Activated CD8-positive, alpha-beta memory T cell treated with anti-CD3 and anti-CD28 coated beads, Interleukin-2, amount 50 U/mL, for 24 hours (primary cell): ENCODE results near the gene DTYMK.

Source experiments
- DNase-seq: peaks from one replicate; pipeline ENCODE4 v3.0.0-alpha.2; 2020; ENCODE audit errors: extremely low read depth

Gene DTYMK

GRCh38 chr2:241706537-241706936 is 19.9 kb upstream of the DTYMK start:
- DNase-seq, result no peak

- DNase-seq, result no peak
These were observed 16.5 kb upstream of the DTYMK start for GRCh38 chr2:241703032-241703604.

GRCh38 chr2:241702155-241703031 is 15.8 kb upstream of the DTYMK start:
- peak; percentile 70 for DNase-seq

- peak; percentile 90 for DNase-seq
These were observed 15.0 kb upstream of the DTYMK start, which contains the start of gene ING5 for GRCh38 chr2:241701399-241702154. Gene ING5 (plus strand): TSS chr2:241702039. CDS start chr2:241702066, 27 bp downstream.

- DNase-seq, result no peak
These were observed 14.5 kb upstream of the DTYMK start for GRCh38 chr2:241701149-241701398.

- no peak for DNase-seq
These were observed 9.0 kb upstream of the DTYMK start for GRCh38 chr2:241695651-241696050.

GRCh38 chr2:241692448-241692847 is 5.8 kb upstream of the DTYMK start:
- no peak for DNase-seq

GRCh38 chr2:241690202-241690717 is 3.6 kb upstream of the DTYMK start:
- DNase-seq, result no peak

GRCh38 chr2:241689306-241689705 is 2.7 kb upstream of the DTYMK start:
- DNase-seq, result no peak

GRCh38 chr2:241686324-241686649 is 328 bp downstream of the DTYMK start:
- no peak for DNase-seq

GRCh38 chr2:241680827-241681599 is 5.6 kb downstream of the DTYMK start:
- no peak for DNase-seq

- no peak for DNase-seq
These were observed 6.6 kb downstream of the DTYMK start for GRCh38 chr2:241680044-241680443.

GRCh38 chr2:241678784-241679540 is 7.7 kb downstream of the DTYMK start:
- DNase-seq, result no peak

- DNase-seq, result no peak
These were observed 8.3 kb downstream of the DTYMK start for GRCh38 chr2:241678307-241678706.

GRCh38 chr2:241677392-241677791 is 9.2 kb downstream of the DTYMK start:
- DNase-seq, result no peak

- DNase-seq, result no peak
These were observed 9.9 kb downstream of the DTYMK start for GRCh38 chr2:241676665-241677064.

GRCh38 chr2:241675885-241676284 is 10.7 kb downstream of the DTYMK start:
- DNase-seq, result no peak

GRCh38 chr2:241673797-241674725 is 12.6 kb downstream of the DTYMK start:
- no peak for DNase-seq

GRCh38 chr2:241673189-241673663 is 13.4 kb downstream of the DTYMK start:
- no peak for DNase-seq
